Activated T-cell treated with anti-CD3 and anti-CD28 coated beads for 4 hours (primary cell): Measurements from ENCODE around the gene TNRC18.
"Not testable (repeated sequence)": the region's sequence is repeated elsewhere in the genome, so short reads cannot be mapped to it uniquely, and the experiment has no call there.

ENCODE experiments used
- DNase-seq: peaks from one replicate; pipeline ENCODE4 v3.0.0-alpha.2; 2020

TNRC18 gene

DNA sequence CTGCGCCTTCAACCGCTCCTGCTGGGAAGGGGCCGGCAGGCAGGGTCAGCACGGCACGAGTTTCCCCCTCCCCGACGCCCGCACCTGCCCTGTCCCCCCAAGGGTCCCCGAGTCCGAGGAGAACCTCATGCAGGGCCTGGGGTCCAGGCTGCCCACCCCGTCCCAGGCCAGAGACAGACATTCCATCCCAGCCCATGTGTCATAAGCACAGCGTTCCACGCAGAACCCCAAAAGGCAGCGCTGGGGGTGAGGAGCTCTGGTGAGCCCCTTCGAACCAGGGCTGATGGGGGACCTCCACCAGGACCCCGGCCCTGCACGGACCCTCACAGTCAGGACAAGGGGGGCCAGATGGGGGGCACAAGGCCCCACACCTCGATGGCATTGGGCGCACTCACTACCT lies 49.2 kb downstream of the TNRC18 start:
- DNase-seq = no peak

DNA sequence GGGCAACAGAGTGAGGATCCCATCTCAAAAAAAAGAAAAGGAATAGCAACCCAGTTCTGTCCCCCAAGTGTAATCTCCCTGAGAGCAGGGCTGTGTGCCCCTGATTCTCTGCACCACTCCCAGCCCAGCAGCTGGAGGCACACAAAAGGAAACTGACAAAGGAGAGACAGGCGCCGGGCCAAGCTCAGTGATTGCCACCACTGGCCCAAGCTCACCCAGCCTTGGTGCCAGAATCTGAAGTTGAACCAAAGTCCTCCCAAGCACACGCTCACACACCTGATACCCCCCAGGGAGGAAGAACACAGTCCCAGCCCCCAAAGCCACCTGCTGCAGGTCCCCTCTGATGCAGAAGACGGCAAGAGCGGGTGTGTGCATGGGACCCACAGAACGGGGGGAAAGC lies 50.3 kb downstream of the TNRC18 start:
- DNase-seq = no peak

DNA sequence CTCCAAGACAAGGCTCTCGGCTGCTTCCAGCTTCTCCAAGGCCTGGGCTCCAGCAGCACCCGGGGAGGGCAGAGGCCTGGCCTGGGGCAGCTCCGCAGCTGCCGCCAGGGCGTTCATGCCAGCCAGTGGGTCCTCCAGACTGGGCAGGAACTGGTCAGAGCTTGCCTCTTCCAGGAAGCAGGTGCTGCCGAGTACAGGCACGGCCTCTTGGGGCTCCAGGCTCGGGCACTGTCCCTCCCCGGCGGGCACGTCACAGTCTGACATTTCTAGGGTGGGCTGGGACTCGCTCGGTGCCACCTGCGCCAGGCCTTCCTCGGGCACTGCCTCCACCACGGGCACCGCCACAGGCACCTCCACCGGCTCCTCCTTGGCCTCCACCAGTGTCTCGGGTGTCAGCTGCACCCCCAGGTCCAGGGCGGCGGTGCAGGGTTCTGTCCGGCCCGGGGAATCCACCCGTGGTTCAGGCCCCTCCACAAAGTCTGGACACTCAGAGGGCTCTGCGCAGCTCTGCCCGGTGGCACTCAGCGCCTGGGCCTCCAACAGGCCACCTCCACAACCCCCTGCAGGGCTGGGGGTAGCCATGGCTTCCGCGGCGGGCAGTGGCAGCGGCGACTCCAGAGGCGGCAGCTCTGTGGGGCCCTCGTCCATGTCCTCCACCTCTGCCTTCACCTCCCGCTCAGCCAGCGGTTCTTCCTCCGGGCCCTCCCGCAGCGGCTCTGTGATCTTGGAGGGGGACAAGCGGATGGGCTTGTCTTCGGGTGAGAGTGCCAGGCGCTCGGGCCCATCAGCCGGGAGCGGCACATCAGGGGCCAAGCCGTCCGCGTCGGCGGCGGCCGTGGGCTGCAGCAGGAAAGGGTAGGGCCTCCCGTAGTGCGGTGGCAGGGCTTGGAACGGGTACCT lies 52.9 kb downstream of the TNRC18 start:
- DNase-seq = no peak

- DNase-seq = no peak
Measured at GRCh38 chr7:5367661-5368060, 56.0 kb downstream of the TNRC18 start.

DNA sequence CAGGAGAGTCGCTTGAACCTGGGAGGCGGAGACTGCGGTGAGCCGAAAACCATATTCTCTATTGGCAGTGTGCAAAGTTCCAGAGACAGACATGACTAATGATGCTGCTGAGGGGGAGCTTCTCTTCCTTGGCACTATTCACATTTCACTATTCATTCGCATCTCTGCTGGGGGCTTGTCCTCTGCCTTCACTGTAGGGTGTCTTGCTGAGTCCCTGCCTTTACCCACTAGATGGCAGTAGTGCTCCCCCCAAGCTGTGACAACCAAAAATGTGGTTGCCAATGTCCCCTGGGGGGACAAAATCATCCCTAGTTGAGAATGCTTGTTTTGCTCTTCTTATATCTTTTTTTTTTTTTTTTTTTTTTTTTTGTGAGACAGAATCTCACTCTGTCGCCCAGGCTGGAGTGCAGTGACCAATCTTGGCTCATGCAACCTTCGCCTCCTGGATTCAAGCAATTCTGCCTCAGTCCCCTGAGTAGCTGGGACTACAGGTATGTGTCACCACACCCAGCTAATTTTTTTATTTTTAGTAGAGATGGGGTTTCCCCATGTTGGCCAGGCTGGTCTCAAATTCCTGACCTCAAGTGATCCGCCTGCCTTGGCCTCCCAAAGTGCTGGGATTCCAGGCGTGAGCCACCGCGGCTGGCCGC lies 57.5 kb downstream of the TNRC18 start:
- DNase-seq = peak; percentile 52

DNA sequence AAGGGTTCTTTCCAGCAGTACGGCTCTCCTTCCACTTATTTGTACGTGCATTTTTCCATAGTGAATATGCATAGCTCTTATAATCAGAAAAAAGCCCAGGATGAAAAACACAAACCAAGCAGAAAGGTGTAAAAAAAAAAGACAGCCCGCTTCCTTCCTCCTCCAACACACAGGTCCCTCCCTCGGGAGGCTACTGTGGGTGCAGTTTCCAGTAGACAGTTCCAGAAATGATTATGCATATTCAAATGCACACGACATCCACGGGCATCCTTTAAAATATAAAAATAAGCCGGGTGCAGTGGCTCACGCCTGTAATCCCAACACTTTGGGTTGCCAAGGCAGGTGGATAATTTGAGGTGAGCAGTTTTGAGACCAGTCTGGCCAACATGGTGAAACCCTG lies 59.9 kb downstream of the TNRC18 start:
- no peak for DNase-seq

- no peak for DNase-seq
Measured at GRCh38 chr7:5362466-5362865, 61.2 kb downstream of the TNRC18 start.

DNA sequence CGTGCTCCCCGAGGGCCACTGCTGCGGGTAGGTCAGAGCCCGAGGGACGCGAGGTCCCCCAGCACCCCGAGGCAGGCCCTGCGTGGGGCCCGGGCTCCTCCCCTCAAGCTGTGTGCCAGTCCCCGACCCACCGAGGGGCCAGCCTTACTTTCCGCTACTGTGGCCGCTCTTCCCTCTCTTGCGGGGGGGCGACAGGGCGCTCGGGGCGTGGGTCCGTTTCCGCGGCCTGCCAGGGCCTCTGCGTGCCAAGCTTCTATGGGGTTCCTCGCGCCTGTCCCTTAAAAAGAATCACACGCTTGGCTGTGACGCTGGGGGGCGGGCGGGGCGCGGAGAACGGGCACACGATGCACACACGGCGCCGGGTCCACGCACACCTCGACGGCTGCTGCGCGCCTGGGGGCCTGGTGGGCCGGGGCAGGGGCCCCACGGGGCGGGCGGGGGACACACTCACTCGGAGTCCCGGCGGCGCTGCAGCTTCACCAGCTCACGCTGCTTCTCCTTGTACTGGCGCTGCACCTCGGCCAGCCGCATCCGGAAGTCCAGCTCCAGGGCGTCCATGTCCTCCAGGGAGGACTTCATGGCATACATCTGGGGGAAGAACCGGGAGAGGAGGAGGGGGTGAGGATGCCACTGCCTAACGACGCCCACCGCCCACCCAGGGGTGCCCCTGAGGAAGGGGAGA lies 62.0 kb downstream of the TNRC18 start:
- DNase-seq = no peak

DNA sequence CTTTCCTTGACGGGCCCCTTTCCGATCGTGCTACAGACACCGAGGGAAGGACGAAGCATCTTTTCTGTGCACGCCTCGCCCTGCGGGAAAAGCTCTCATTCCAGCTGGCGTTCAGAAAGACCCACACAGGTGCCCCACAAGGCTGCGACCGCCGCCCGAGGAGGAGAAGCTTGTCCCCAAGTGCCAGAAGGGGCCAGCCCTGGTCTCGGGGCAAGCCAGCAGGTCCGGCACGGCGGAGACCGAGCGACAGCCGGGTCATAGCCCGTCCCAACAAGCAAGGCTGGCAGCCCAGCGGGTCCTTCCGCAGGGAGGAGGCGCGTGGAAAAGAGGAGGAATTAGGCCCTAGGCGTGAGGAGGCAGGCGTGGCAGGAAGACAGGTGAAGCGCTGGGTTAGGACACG lies 62.7 kb downstream of the TNRC18 start:
- no peak for DNase-seq

GRCh38 chr7:5360451-5360850 lies 63.2 kb downstream of the TNRC18 start:
- DNase-seq = no peak

GRCh38 chr7:5360021-5360420 lies 63.6 kb downstream of the TNRC18 start:
- not testable (repeated sequence) for DNase-seq

- DNase-seq = no peak
Measured at GRCh38 chr7:5359344-5359743, 64.3 kb downstream of the TNRC18 start.

DNA sequence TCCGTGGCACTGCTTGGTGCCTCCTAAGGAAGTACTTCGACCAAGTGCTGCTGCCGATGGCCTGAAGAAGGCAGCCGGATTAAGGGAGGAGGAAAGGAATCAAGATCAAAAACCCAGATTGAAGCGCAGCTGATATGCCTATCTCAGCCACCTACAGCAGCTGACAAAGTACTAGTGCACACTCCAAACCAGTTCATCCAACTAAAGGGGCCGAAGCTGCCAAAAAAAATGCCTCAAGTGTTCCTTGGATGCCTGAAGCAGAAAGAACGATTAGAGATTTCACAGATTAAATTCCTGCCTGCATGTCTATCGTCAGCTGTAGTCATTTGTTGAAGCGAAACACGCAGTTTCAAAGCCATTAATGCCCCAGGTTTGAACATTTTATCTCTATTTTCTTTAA lies 65.7 kb downstream of the TNRC18 start:
- no peak for DNase-seq

DNA sequence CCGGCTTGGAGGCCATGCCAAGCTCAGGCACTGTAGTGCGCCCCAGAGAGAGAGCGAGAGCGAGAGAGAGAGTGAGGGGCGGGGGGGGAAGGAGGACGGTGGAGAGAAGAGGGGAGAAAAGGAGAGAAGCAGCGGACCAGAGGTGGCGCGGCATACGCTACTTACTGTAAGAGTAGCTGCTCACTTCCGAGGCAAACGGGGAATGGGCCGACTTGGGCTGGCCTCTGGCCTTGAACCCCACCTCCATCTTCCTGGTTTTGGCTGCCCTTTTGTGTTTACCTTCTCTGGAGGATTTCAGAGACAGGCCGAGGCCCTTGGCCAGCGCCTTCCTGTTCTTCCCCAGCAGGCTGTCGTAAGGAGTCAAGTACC lies 66.9 kb downstream of the TNRC18 start:
- no peak for DNase-seq

- no peak for DNase-seq
Measured at GRCh38 chr7:5354460-5355232, 69.0 kb downstream of the TNRC18 start.

- DNase-seq = no peak
Measured at GRCh38 chr7:5352440-5353010, 71.1 kb downstream of the TNRC18 start.

DNA sequence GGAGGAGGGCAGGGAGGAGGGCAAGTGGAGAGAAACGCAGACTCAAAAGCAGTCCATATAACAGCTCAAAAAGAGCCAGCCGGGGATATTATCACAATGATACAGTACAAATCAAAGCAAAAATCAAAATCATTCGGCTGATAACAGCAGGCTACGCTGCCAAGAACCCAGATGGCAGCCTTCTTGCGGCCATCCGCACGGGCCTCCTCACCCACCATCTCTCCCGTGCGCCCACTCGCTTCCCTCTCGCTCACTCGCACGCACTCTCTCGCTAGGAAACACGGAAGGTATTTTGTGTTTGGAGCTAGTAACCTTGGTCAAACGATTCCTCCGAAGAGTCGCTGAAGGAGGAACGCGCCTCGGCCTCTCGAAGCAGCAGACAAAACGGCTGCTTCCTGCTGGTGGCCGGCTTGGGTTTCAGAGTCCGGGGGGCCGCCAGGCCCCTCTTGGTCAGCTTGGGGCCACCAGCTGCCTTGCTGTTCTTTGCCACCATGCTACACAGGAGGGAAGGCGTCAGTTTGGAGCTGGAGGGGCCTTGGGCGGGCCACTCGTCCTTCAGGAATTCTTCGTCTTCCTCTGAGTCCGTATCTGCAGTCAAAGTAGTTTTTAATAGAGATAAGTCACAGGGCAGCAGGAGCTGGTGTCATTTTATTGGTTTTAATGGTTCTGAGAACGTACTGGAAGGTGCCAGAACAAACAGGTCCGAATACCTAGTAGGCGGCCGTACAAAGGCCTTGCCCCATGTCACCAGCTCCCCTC lies 71.9 kb downstream of the TNRC18 start:
- no peak for DNase-seq

DNA sequence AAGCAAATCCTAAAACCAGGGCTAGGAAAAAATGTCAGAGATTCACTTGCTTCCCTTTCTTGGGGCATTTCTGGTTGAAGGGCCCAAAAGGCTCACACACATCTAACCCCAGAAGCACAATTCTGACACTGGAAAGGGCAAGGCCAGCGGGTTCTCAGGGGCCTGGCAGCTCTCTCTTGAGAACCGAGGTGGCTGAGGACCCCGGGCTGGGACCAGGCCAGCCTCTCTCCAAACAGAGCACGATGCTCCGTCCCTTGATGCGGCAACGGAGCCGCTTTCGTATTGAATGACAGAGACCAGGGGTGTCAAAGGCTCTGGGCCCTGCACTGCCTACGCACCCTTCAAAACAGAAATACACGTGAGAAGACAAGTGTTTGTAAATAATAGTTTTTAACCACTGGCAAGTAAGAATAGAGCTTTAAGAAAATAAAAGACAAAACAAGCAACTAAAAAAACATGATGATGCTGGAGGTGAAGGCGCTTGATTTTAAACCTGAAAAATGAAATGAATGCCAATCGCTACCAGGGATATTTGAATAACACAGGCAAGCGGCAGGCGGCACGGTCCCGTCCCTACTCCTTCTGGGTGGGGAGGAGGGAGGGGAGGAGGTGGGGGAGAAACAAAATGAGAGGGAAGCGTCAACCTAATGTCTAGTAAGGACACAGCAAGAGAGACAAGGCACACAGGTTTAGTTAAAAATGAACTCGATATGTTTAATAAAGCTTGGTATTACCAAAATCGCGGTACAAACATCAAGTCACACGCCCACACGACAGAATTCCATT lies 72.8 kb downstream of the TNRC18 start:
- DNase-seq = no peak

- DNase-seq = no peak
Measured at GRCh38 chr7:5350174-5350463, 73.5 kb downstream of the TNRC18 start.

- no peak for DNase-seq
Measured at GRCh38 chr7:5349437-5350173, 74.0 kb downstream of the TNRC18 start.

DNA sequence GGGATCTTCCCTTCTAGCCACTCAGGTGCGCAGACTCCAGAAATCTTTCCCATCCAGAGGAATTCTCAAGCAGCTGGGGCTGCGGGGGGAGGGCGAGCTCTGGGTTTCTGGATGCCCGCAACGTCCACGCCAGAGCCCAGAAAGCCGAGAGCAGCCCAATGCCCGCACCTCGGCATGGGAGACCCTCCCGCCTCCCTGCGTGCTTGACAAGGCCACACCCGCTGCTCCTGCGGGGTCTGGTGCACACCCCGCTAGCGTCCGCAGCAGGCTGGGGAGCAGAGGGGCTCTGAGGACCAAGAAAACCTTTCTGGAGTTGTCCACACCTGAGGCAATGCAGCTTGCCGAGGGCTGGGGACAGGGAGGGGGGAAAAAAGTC lies 74.6 kb downstream of the TNRC18 start:
- no peak for DNase-seq
